Ramos (cell line): ENCODE measurements around the gene VN1R5.

ENCODE experiments used
- in situ Hi-C: fragments of 300-500 bp; cut with MboI; formaldehyde crosslinking; loops from one replicate; pipeline ENCODE4 v1.14.3; 2022; ENCODE audit warnings: low sequenced_read_pairs; ENCODE audit not compliant: unreplicated experiment

Gene VN1R5

GRCh38 chr1:247299723-247300381, 44.0 kb downstream of the VN1R5 start:
- in situ Hi-C loops, result no loop called here

- in situ Hi-C loops, result no loop called here
Observed at GRCh38 chr1:247300491-247301175, 44.8 kb downstream of the VN1R5 start.

DNA sequence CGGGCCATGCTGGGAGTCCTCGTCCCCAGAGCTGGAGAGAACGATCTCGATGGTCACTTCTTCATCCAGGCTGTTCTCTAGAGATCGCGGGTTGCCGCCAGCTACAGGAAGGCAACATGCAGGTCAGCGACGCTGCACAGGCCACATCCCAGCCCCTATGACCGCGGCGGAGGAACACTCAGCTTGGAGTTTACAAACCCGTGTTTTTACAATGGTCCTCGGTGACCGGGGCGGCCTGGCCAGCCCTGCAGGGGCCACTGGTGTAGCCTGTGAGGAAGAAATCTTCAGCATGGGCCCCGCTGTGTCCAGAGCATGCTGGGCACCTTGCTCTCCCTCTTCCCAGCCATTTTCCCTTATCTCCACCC, 45.3 kb downstream of the VN1R5 start:
- in situ Hi-C loops, result no loop called here

DNA sequence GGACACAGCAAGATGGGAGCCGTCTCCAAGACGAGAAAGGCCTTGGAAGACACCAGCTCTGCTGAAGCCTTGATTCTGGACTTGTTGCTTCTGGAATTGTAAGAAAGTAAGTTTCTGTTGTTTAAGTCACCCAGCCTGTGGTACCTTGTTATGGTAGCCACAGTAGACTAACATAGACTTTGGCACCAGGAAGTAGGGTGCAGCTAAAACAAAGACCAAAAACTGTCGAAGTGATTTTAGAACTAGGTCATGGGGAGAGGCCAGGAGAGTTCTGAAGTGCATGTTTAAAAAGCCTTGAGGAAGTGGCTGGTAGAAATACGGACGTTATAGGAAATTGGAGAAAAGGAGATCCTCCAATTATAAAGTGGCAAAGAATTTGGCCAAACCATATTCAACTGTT, 47.3 kb downstream of the VN1R5 start:
- in situ Hi-C loops, result no loop called here

GRCh38 chr1:247304031-247304430, 48.2 kb downstream of the VN1R5 start:
- in situ Hi-C loops, result no loop called here
